Measurements from ENCODE around the gene CD38.

The CD38 gene

GRCh38 chr4:15884666-15885065 lies 106.5 kb downstream of the CD38 start:
- no peak for DNase-seq
- in situ Hi-C loops (cut with MboI; ENCODE audit: low pct_unique_long_range_greater_than_20kb, low sequenced_read_pairs) = no loop called here

GRCh38 chr4:15885422-15885821 lies 107.3 kb downstream of the CD38 start:
- no peak for DNase-seq
- in situ Hi-C loops (cut with MboI; ENCODE audit: low pct_unique_long_range_greater_than_20kb, low sequenced_read_pairs) = no loop called here

- DNase-seq = no peak
- in situ Hi-C loops (cut with MboI; ENCODE audit: low pct_unique_long_range_greater_than_20kb, low sequenced_read_pairs) = no loop called here
These were observed 110.4 kb downstream of the CD38 start for GRCh38 chr4:15888515-15888914.

- in situ Hi-C loops (cut with MboI; ENCODE audit: low pct_unique_long_range_greater_than_20kb, low sequenced_read_pairs) = no loop called here
- DNase-seq = no peak
These were observed 112.2 kb downstream of the CD38 start for GRCh38 chr4:15890246-15890829.

- DNase-seq = no peak
- in situ Hi-C loops (cut with MboI; ENCODE audit: low pct_unique_long_range_greater_than_20kb, low sequenced_read_pairs) = no loop called here
These were observed 113.2 kb downstream of the CD38 start for GRCh38 chr4:15891312-15891711.

- in situ Hi-C loops (cut with MboI; ENCODE audit: low pct_unique_long_range_greater_than_20kb, low sequenced_read_pairs) = no loop called here
These were observed 115.8 kb downstream of the CD38 start for GRCh38 chr4:15893962-15894361.

GRCh38 chr4:15894393-15894792 lies 116.3 kb downstream of the CD38 start:
- DNase-seq = no peak
- in situ Hi-C loops (cut with MboI; ENCODE audit: low pct_unique_long_range_greater_than_20kb, low sequenced_read_pairs) = no loop called here

More at GRCh38 chr4:15893962-15894361, 115.8 kb downstream of the CD38 start:
- DNase-seq = no peak

- in situ Hi-C loops (cut with MboI; ENCODE audit: low pct_unique_long_range_greater_than_20kb, low sequenced_read_pairs) = no loop called here
- no peak for DNase-seq
These were observed 117.1 kb downstream of the CD38 start for GRCh38 chr4:15894921-15895916.

GRCh38 chr4:15897577-15897976 lies 119.4 kb downstream of the CD38 start:
- in situ Hi-C loops (cut with MboI; ENCODE audit: low pct_unique_long_range_greater_than_20kb, low sequenced_read_pairs) = no loop called here

GRCh38 chr4:15898902-15899301 lies 120.8 kb downstream of the CD38 start:
- in situ Hi-C loops (cut with MboI; ENCODE audit: low pct_unique_long_range_greater_than_20kb, low sequenced_read_pairs) = no loop called here
- DNase-seq = no peak

More at GRCh38 chr4:15897577-15897976, 119.4 kb downstream of the CD38 start:
- no peak for DNase-seq

- no peak for DNase-seq
- in situ Hi-C loops (cut with MboI; ENCODE audit: low pct_unique_long_range_greater_than_20kb, low sequenced_read_pairs) = no loop called here
These were observed 121.4 kb downstream of the CD38 start for GRCh38 chr4:15899511-15899910.

- in situ Hi-C loops (cut with MboI; ENCODE audit: low pct_unique_long_range_greater_than_20kb, low sequenced_read_pairs) = no loop called here
These were observed 122.9 kb downstream of the CD38 start for GRCh38 chr4:15901007-15901406.

GRCh38 chr4:15901998-15902397 lies 123.9 kb downstream of the CD38 start:
- no peak for DNase-seq
- in situ Hi-C loops (cut with MboI; ENCODE audit: low pct_unique_long_range_greater_than_20kb, low sequenced_read_pairs) = no loop called here

More at GRCh38 chr4:15901007-15901406, 122.9 kb downstream of the CD38 start:
- no peak for DNase-seq

- in situ Hi-C loops (cut with MboI; ENCODE audit: low pct_unique_long_range_greater_than_20kb, low sequenced_read_pairs) = no loop called here
- DNase-seq = no peak
These were observed 124.6 kb downstream of the CD38 start for GRCh38 chr4:15902746-15903145.
